ENCODE results near the gene NUCKS1.

The NUCKS1 gene

DNA sequence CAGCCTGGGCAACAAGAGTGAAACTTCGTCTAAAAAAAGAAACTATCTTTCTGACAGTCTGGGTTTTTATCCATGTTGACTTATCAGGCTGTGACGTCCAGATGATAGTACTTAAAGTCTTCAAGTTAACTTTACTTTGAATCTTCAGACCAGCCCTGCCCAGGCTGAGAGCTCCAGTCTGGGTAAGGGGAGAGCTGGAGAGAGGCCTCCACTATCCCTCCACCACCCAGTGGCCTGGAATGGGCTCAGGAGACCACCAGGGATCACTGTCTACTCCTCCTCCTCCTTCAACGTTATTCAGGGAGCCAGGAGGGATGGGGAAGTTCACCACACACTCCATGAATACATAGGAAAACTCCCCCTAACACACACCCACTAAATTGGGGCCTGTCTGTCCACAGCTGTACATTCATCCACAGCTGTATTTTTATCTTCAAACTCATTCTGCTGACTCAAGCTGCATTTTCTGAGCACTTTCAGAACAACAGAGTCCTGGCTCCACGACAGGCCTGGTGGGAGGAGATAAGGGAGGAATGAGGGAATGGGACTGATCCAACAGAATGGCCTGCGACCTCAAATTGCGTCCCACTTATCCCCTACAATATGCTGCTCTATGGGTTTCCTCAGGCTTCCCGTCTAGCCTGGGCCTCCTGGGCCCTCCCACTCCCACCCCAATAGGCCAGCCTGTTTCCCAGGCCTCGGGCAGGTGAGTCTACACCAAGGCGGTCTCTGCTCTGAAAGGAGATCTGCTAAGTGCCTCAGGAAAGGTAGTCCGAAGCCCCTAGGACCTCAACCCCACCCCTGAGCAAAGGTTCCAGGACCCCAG, 71.5 kb downstream of the NUCKS1 start:
- DNase-seq (ENCODE audit: low read depth, low spot score): no peak
- Histone ChIP-seq H3K9me3 (ENCODE audit: low read depth, low read length) (no peaks in the 10 kb centered on the region), H3K4me3 (peak overlapping the region; percentile 88), H3K27ac (no peak overlapping the region), H3K9ac (ENCODE audit: insufficient read length) (no peak overlapping the region), H3K36me3 (ENCODE audit: insufficient read depth, low read length) (no peaks in the 10 kb centered on the region)
- TF ChIP-seq EZH2 (IDR thresholded peaks at IDR 0.05) (no peak), FOXP2 (optimal IDR thresholded peaks at IDR 0.05; ENCODE audit: control extremely low read depth, extremely low read length, insufficient read depth) (no peak), POLR2AphosphoS5 (IDR thresholded peaks at IDR 0.05; ENCODE audit: borderline replicate concordance, low read depth, low read length) (no peak)

DNA sequence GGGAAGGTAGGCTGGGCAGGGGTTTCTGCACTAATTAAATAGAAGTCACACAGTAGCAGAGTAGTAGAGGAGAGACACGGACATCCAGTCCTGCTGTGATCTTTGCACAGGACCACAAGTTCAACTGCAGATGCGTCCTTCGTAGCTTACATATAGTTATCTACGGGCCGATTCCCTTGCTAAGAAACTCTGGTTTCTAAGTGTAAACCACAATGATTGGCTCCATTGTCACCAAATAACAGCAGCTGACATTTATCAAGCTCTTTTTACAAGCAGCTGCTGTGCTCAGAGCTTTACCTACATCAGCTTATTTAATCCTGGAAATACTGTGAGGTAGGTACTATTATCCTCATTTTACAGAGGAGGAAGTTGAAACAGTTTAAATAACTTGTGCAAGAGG, 72.8 kb downstream of the NUCKS1 start:
- DNase-seq (ENCODE audit: low read depth, low spot score): no peak
- H3K9ac ChIP-seq (ENCODE audit: insufficient read length): no peak overlapping the region
- H3K36me3 ChIP-seq (ENCODE audit: insufficient read depth, low read length): no peaks in the 10 kb centered on the region
- no peak overlapping the region for H3K4me3 ChIP-seq
- H3K9me3 ChIP-seq (ENCODE audit: low read depth, low read length): no peaks in the 10 kb centered on the region
- TF ChIP-seq EZH2 (IDR thresholded peaks at IDR 0.05) (no peak), POLR2AphosphoS5 (IDR thresholded peaks at IDR 0.05; ENCODE audit: borderline replicate concordance, low read depth, low read length) (no peak), FOXP2 (optimal IDR thresholded peaks at IDR 0.05; ENCODE audit: control extremely low read depth, extremely low read length, insufficient read depth) (no peak)
- H3K27ac ChIP-seq: no peak overlapping the region

DNA sequence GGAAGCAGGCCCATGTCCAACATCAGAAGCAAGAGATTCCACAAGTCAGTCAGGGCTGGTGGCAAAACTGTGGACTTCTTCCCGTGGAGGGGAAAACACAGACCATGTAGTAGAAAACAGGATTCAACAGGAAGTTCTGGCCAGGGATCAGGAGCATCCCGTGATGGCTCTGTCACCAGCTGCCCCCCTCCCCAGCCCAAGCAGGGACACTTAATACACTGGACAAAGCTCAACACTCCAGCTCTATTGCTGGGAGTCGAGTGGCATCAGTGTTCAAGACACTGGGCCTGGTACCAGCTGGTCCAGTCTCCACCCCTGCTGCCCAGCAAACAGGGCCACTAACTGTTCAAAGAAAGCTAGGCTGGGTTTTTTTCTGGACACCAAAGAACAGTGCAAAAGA, 73.4 kb downstream of the NUCKS1 start:
- DNase-seq (ENCODE audit: low read depth, low spot score): no peak
- Histone ChIP-seq H3K9me3 (ENCODE audit: low read depth, low read length) (no peaks in the 10 kb centered on the region), H3K27ac (no peak overlapping the region), H3K4me3 (no peak overlapping the region), H3K36me3 (ENCODE audit: insufficient read depth, low read length) (no peaks in the 10 kb centered on the region), H3K9ac (ENCODE audit: insufficient read length) (no peak overlapping the region)
- TF ChIP-seq EZH2 (IDR thresholded peaks at IDR 0.05) (no peak), FOXP2 (optimal IDR thresholded peaks at IDR 0.05; ENCODE audit: control extremely low read depth, extremely low read length, insufficient read depth) (no peak), POLR2AphosphoS5 (IDR thresholded peaks at IDR 0.05; ENCODE audit: borderline replicate concordance, low read depth, low read length) (no peak)

DNA sequence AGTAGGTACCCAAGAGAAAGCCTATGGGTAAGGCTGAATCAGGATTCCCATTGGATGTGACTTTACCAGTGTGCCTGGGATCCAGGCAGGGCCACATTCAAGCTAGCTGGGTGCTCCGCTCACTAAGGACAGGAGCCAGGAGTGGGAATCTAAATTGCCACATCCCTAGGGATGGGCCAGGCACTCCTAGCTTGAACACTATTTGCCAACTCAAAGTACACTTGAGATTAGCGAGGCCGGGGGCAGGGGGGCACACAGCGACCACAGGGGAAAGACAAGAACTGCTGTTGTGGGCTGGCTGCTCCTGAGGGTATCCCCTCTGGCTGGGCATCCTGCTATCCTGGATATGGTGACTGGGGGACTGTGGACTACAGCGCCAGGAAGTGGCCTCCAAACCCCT, 74.0 kb downstream of the NUCKS1 start:
- no peaks in the 10 kb centered on the region for H3K9me3 ChIP-seq (ENCODE audit: low read depth, low read length)
- no peak for DNase-seq (ENCODE audit: low read depth, low spot score)
- no peak overlapping the region for H3K27ac ChIP-seq
- H3K36me3 ChIP-seq (ENCODE audit: insufficient read depth, low read length): no peaks in the 10 kb centered on the region
- H3K9ac ChIP-seq (ENCODE audit: insufficient read length): no peak overlapping the region
- TF ChIP-seq FOXP2 (optimal IDR thresholded peaks at IDR 0.05; ENCODE audit: control extremely low read depth, extremely low read length, insufficient read depth) (no peak), POLR2AphosphoS5 (IDR thresholded peaks at IDR 0.05; ENCODE audit: borderline replicate concordance, low read depth, low read length) (no peak), EZH2 (IDR thresholded peaks at IDR 0.05) (no peak)
- no peak overlapping the region for H3K4me3 ChIP-seq

DNA sequence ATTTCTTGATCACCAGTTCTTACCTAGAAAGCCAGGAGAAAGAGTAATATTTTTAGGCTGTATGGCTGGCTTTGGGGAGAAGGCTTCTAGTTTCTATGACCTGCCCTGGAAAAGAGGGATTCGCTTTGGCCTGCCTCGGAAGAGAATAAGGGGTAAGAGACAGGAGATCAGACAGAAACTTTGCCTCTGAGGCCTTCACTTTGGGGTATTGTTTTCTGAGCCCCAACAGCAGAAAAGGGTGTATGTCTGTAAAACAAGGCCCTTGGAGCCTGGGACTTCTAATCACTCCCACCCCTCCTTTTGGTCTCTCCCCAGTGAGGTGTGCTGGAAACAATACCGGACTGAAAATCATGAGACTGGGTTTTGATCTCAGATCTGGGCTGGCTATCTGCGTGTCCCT, 74.7 kb downstream of the NUCKS1 start:
- Histone ChIP-seq H3K4me3 (no peak overlapping the region), H3K9ac (ENCODE audit: insufficient read length) (no peak overlapping the region), H3K9me3 (ENCODE audit: low read depth, low read length) (no peaks in the 10 kb centered on the region), H3K27ac (no peak overlapping the region), H3K36me3 (ENCODE audit: insufficient read depth, low read length) (no peaks in the 10 kb centered on the region)
- no peak for TF ChIP-seq FOXP2 (optimal IDR thresholded peaks at IDR 0.05; ENCODE audit: control extremely low read depth, extremely low read length, insufficient read depth)
- no peak for TF ChIP-seq EZH2 (IDR thresholded peaks at IDR 0.05)
- no peak for TF ChIP-seq POLR2AphosphoS5 (IDR thresholded peaks at IDR 0.05; ENCODE audit: borderline replicate concordance, low read depth, low read length)
- DNase-seq (ENCODE audit: low read depth, low spot score): no peak

DNA sequence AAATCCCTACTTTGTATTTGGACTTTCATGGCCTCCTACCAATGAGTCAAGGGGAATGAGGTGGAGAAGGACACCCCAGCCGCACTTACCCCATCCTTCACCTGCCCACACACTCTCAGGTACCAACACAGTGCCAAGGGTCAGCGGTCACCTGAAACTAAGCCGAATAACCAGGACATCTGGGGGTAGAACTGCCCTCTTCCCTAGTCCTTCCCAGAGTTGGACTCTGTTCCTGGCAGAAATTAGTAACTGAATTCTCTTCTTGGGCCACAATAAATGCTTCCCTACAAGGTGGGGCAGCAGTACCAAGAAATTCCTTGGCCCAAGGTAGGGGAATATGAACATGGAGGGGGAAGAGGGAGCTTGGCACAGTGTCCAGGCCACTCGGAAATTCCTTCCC, 77.0 kb downstream of the NUCKS1 start:
- no peaks in the 10 kb centered on the region for H3K36me3 ChIP-seq (ENCODE audit: insufficient read depth, low read length)
- DNase-seq (ENCODE audit: low read depth, low spot score): no peak
- no peak overlapping the region for H3K9ac ChIP-seq (ENCODE audit: insufficient read length)
- no peaks in the 10 kb centered on the region for H3K9me3 ChIP-seq (ENCODE audit: low read depth, low read length)
- TF ChIP-seq EZH2 (IDR thresholded peaks at IDR 0.05): no peak
- TF ChIP-seq POLR2AphosphoS5 (IDR thresholded peaks at IDR 0.05; ENCODE audit: borderline replicate concordance, low read depth, low read length): no peak
- TF ChIP-seq FOXP2 (optimal IDR thresholded peaks at IDR 0.05; ENCODE audit: control extremely low read depth, extremely low read length, insufficient read depth): no peak
- no peak overlapping the region for H3K4me3 ChIP-seq
- H3K27ac ChIP-seq: no peak overlapping the region

DNA sequence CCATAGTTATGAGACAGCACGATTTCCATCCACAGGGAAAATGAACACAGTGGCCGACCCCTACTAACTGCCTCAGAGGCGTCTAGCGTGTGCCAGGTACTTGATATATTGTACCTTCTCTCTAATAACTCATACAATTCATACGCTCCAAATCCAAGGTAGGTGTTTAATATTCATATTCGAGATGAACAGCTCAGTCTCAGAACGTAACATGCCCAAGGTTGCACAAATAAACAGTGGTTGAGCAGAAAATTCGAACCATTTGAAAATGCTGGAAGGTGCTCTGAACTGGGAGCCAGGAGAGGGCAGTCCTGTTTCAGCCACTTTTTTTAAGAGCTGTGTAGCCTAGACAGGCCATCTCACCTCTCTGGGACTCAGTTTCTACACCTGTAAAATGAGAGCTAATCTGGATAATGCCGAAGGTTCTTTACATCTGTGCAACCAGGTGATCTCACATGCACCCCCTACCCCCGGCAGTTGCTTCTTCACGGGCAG, 77.5 kb downstream of the NUCKS1 start:
- no peak overlapping the region for H3K9ac ChIP-seq (ENCODE audit: insufficient read length)
- H3K4me3 ChIP-seq: no peak overlapping the region
- DNase-seq (ENCODE audit: low read depth, low spot score): no peak

DNA sequence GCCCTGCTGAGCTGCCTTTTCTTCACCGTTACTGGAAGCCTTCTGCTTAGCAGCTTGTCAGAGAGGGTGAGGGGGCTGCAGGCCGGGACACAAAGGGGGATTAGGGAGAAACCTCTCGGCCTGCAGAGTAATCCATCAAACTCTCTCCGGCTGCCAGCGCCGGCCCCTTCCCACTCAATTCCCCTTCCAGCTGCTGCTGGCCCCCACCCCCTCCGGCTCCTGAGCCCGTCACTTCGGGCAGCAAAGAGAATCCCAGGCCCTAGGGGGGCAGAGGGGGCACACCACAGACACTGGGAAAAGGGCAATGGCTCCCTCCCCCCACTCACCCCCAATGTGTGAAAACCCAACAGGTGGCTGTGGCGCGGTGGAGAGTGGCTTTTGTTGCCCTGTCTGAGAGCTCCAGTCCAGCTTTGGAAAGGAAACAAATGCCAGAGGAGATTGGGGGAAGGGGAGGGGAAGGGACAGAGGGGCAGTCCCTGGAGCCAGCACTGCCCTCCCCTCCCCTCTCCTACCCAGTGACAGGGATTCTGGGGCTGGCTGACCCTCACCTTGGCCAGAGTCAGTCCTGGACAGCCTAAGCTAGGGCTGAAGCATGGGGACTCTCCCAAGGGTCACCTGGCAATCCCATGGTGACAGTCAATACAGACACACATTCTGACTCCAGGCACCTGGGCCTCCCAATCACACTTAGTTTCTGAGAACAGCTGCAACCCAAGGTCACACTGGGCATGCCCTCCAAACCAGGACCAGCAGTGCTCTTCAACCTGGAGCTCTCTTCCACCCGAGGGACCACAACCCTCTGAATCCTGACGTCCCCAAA, 79.2 kb downstream of the NUCKS1 start:
- H3K36me3 ChIP-seq (ENCODE audit: insufficient read depth, low read length): no peaks in the 10 kb centered on the region
- no peak overlapping the region for H3K4me3 ChIP-seq
- H3K27ac ChIP-seq: no peak overlapping the region
- TF ChIP-seq FOXP2 (optimal IDR thresholded peaks at IDR 0.05; ENCODE audit: control extremely low read depth, extremely low read length, insufficient read depth): no peak
- no peak for TF ChIP-seq POLR2AphosphoS5 (IDR thresholded peaks at IDR 0.05; ENCODE audit: borderline replicate concordance, low read depth, low read length)
- no peak for TF ChIP-seq EZH2 (IDR thresholded peaks at IDR 0.05)
- no peak for DNase-seq (ENCODE audit: low read depth, low spot score)
- H3K9ac ChIP-seq (ENCODE audit: insufficient read length): no peak overlapping the region
- H3K9me3 ChIP-seq (ENCODE audit: low read depth, low read length): no peaks in the 10 kb centered on the region

More for the DNA sequence above, 77.5 kb downstream of the NUCKS1 start:
- TF ChIP-seq FOXP2 (optimal IDR thresholded peaks at IDR 0.05; ENCODE audit: control extremely low read depth, extremely low read length, insufficient read depth) (no peak), EZH2 (IDR thresholded peaks at IDR 0.05) (no peak), POLR2AphosphoS5 (IDR thresholded peaks at IDR 0.05; ENCODE audit: borderline replicate concordance, low read depth, low read length) (no peak)
- Histone ChIP-seq H3K27ac (no peak overlapping the region), H3K36me3 (ENCODE audit: insufficient read depth, low read length) (no peaks in the 10 kb centered on the region), H3K9me3 (ENCODE audit: low read depth, low read length) (no peaks in the 10 kb centered on the region)

Data from SK-N-MC (cell line).